Neural cell (in vitro differentiated cells): Measurements from ENCODE around the gene SLC34A3. TPM values are rescaled to one million over a fixed set of nuclear protein-coding genes. Genes with fewer than 3 reads are reported as not detected.

Experiments
- H2AFZ ChIP-seq: fragments of 200-600, 300-800 bp; sonication (generic), shearing (Covaris generic); 2 replicates; pipeline ENCODE4 v1.6.0; 2014; ENCODE audit warnings: low read depth, mild to moderate bottlenecking, antibody characterized with exemption, low read length, moderate library complexity
- H3F3A ChIP-seq: fragments of 200-600 bp; shearing (Covaris generic); 2 replicates; pipeline ENCODE4 v1.6.1; 2016; ENCODE audit warnings: mild to moderate bottlenecking, moderate library complexity, mixed read lengths, antibody characterized with exemption, low read length; ENCODE audit not compliant: insufficient read depth, poor library complexity, severe bottlenecking
- H3K27ac ChIP-seq: fragments of 200-600, 300-800 bp; sonication (generic), shearing (Covaris generic); 2 replicates; pipeline ENCODE4 v1.5.1; 2014; ENCODE audit warnings: mild to moderate bottlenecking, low read length, moderate library complexity
- H3K27me3 ChIP-seq: fragments of 300-800, 200-600 bp; sonication (generic), shearing (Covaris generic); 2 replicates; pipeline ENCODE4 v1.6.0; 2014; ENCODE audit warnings: mild to moderate bottlenecking, low read depth, low read length, moderate library complexity; ENCODE audit not compliant: insufficient read depth
- H3K36me3 ChIP-seq: fragments of 300-800, 200-600 bp; sonication (generic), shearing (Covaris generic); 2 replicates; pipeline ENCODE4 v1.5.1; 2014; ENCODE audit warnings: mild to moderate bottlenecking, antibody characterized with exemption, low read length, moderate library complexity; ENCODE audit not compliant: insufficient read depth
- H3K4me2 ChIP-seq: fragments of 300-800, 200-600 bp; sonication (generic), shearing (Covaris generic); 2 replicates; pipeline ENCODE4 v1.6.0; 2014; ENCODE audit warnings: mild to moderate bottlenecking, low read length
- H3K4me3 ChIP-seq: fragments of 300-800, 200-600 bp; sonication (generic), shearing (Covaris generic); 2 replicates; pipeline ENCODE4 v1.5.1; 2014; ENCODE audit warnings: mild to moderate bottlenecking, low read length, moderate library complexity
- H3K79me2 ChIP-seq: fragments of 200-600 bp; shearing (Covaris generic); replicated peaks from 2 replicates; pipeline ENCODE4 v1.6.0; 2014; ENCODE audit warnings: mild to moderate bottlenecking, low read length, moderate library complexity; ENCODE audit not compliant: insufficient read depth
- H3K9ac ChIP-seq: fragments of 300-800, 200-600 bp; sonication (generic), shearing (Covaris generic); 2 replicates; pipeline ENCODE4 v1.6.1; 2016; ENCODE audit warnings: mild to moderate bottlenecking, low read length, mixed read lengths
- H3K9me2 ChIP-seq: fragments of 200-600 bp; shearing (Covaris generic); 2 replicates; pipeline ENCODE4 v1.6.1; 2016; ENCODE audit warnings: mild to moderate bottlenecking, low read length, mixed read lengths; ENCODE audit not compliant: insufficient read depth
- H3K9me3 ChIP-seq: fragments of 200-600, 300-800 bp; sonication (generic), shearing (Covaris generic); 2 replicates; pipeline ENCODE4 v1.6.1; 2016; ENCODE audit warnings: mild to moderate bottlenecking, mixed run types, low read length, moderate library complexity, mixed read lengths
- H4K20me1 ChIP-seq: fragments of 200-600 bp; shearing (Covaris generic); 2 replicates; pipeline ENCODE4 v1.6.1; 2016; ENCODE audit warnings: mild to moderate bottlenecking, mixed run types; ENCODE audit not compliant: insufficient read depth
- EP300 ChIP-seq: fragments of 450-650 bp; conservative IDR thresholded peaks from 2 replicates; pipeline ENCODE4 v1.6.1; 2014; ENCODE audit warnings: antibody characterized with exemption, mild to moderate bottlenecking, moderate library complexity; ENCODE audit not compliant: poor library complexity, severe bottlenecking
- EZH2 ChIP-seq: fragments of 200-600, 300-800 bp; shearing (Covaris generic), sonication (generic); IDR thresholded peaks from 2 replicates; pipeline ENCODE4 v1.6.1; 2014; ENCODE audit warnings: antibody characterized with exemption, low read length, borderline replicate concordance, mild to moderate bottlenecking; ENCODE audit not compliant: insufficient read depth, poor library complexity, severe bottlenecking
- MXI1 ChIP-seq: fragments of 450-650 bp; conservative IDR thresholded peaks from 2 replicates; pipeline ENCODE4 v1.6.1; 2014; ENCODE audit warnings: antibody characterized with exemption, mild to moderate bottlenecking; ENCODE audit not compliant: poor library complexity, severe bottlenecking
- POLR2AphosphoS5 ChIP-seq: IDR thresholded peaks from 2 replicates; pipeline ENCODE4 v1.6.1; 2012
- RAD21 ChIP-seq: fragments of 450-650 bp; conservative IDR thresholded peaks from 2 replicates; pipeline ENCODE4 v1.6.1; 2014; ENCODE audit warnings: antibody characterized with exemption, mild to moderate bottlenecking, moderate library complexity
- SMC3 ChIP-seq: fragments of 450-650 bp; conservative IDR thresholded peaks from 2 replicates; pipeline ENCODE4 v1.6.1; 2014; ENCODE audit warnings: antibody characterized with exemption, mild to moderate bottlenecking, moderate library complexity; ENCODE audit not compliant: poor library complexity
- TAF1 ChIP-seq: IDR thresholded peaks from 2 replicates; pipeline ENCODE4 v1.6.1; 2012; ENCODE audit warnings: low read depth
- polyA plus RNA-seq: library from polyadenylated mRNA; depleted of rRNA; stranded (reverse); fragments of >200 nt; gene quantifications from 2 replicates; pipeline ENCODE4 v1.2.3, GENCODE V29; 2014
- TF ChIP-seq, protein P1 (sequence below): fragments of 450-650 bp; IDR thresholded peaks from 2 replicates; pipeline ENCODE4 v1.5.1; 2014; ENCODE audit warnings: antibody characterized with exemption, mild to moderate bottlenecking, moderate library complexity; ENCODE audit not compliant: poor library complexity, severe bottlenecking
- TF ChIP-seq, protein P2 (sequence below): IDR thresholded peaks from 2 replicates; pipeline ENCODE4 v1.6.1; 2012; ENCODE audit warnings: borderline replicate concordance

Gene SLC34A3
- polyA plus RNA-seq, 1 donor from 2014 or later: 0.27 TPM

DNA sequence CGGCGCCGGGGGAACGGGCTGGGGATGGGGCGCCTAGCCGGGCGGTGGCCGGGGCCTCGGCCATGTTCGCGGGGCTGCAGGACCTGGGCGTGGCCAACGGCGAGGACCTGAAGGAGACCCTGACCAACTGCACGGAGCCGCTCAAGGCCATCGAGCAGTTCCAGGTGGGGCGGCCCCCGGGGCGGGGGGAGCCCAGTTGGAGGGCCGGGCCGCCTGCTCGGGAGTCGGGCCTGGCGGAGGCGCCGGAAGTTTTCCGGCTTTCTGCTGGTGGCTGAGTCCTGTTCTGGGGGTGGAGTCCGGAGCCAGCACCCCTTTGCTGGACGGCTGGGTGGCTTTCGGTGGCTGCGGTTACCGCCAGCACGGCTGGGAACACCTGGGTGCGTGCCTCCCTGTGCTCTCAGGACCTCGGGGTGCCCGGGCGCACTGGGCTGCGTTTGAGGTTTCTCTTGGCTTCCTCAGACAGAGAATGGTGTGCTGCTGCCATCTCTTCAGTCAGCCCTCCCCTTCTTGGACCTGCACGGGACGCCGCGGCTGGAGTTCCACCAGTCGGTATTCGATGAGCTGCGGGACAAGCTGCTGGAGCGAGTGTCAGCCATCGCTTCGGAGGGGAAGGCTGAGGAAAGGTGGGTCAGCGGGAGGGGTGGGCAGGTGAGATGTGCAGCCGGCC is 24.9 kb downstream of the SLC34A3 start:
- H3K9ac ChIP-seq: peak overlapping the region; percentile 76
- H3K36me3 ChIP-seq: no peaks in the 10 kb centered on the region
- TF ChIP-seq, protein P1, sequence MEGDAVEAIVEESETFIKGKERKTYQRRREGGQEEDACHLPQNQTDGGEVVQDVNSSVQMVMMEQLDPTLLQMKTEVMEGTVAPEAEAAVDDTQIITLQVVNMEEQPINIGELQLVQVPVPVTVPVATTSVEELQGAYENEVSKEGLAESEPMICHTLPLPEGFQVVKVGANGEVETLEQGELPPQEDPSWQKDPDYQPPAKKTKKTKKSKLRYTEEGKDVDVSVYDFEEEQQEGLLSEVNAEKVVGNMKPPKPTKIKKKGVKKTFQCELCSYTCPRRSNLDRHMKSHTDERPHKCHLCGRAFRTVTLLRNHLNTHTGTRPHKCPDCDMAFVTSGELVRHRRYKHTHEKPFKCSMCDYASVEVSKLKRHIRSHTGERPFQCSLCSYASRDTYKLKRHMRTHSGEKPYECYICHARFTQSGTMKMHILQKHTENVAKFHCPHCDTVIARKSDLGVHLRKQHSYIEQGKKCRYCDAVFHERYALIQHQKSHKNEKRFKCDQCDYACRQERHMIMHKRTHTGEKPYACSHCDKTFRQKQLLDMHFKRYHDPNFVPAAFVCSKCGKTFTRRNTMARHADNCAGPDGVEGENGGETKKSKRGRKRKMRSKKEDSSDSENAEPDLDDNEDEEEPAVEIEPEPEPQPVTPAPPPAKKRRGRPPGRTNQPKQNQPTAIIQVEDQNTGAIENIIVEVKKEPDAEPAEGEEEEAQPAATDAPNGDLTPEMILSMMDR: no peak
- TF ChIP-seq MXI1: peak; percentile 24
- peak overlapping the region; percentile 90 for H3K4me2 ChIP-seq
- no peaks in the 10 kb centered on the region for H3K9me3 ChIP-seq
- peak overlapping the region; percentile 56 for H2AFZ ChIP-seq
- H3K27ac ChIP-seq: no peak overlapping the region
- H3K79me2 ChIP-seq: peaks cover 10% of the 10 kb centered on the region
- peak overlapping the region; percentile 96 for H3K4me3 ChIP-seq
- no peaks in the 10 kb centered on the region for H3K9me2 ChIP-seq
- H4K20me1 ChIP-seq: no peaks in the 10 kb centered on the region
- H3F3A ChIP-seq: no peaks in the 10 kb centered on the region
- H3K27me3 ChIP-seq: no peaks in the 10 kb centered on the region

DNA sequence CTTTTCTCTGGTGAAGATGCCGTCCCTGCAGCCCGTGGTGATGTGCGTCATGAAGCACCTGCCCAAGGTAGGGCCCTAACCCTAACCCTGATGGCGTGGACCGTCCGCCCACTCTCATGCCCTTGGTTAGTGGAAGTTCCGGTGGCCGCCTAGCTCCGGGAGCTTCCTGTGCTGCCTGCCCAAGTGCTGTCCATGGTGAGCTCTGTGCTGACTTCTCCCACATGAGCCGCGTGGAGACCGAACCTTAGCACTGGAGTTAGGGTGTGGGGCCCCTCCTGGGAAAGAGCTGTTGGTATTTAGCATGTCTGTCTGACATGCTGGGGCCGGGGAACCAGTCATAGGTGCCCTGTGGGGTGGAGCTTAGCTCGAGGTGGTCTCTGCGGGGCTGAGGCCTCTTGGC is 25.7 kb downstream of the SLC34A3 start:
- Histone ChIP-seq H3K27ac (no peak overlapping the region), H3K36me3 (no peaks in the 10 kb centered on the region), H3K79me2 (peaks cover 10% of the 10 kb centered on the region), H2AFZ (no peak overlapping the region), H3K4me3 (peak overlapping the region; percentile 96), H3K4me2 (peak overlapping the region; percentile 90), H3K27me3 (no peaks in the 10 kb centered on the region), H3K9me3 (no peaks in the 10 kb centered on the region), H3F3A (no peaks in the 10 kb centered on the region), H3K9me2 (no peaks in the 10 kb centered on the region), H4K20me1 (no peaks in the 10 kb centered on the region), H3K9ac (peak overlapping the region; percentile 76)
- TF ChIP-seq MXI1 (no peak), RAD21 (no peak), SMC3 (no peak), EZH2 (no peak), EP300 (no peak), POLR2AphosphoS5 (no peak)
- TF ChIP-seq, protein P2, sequence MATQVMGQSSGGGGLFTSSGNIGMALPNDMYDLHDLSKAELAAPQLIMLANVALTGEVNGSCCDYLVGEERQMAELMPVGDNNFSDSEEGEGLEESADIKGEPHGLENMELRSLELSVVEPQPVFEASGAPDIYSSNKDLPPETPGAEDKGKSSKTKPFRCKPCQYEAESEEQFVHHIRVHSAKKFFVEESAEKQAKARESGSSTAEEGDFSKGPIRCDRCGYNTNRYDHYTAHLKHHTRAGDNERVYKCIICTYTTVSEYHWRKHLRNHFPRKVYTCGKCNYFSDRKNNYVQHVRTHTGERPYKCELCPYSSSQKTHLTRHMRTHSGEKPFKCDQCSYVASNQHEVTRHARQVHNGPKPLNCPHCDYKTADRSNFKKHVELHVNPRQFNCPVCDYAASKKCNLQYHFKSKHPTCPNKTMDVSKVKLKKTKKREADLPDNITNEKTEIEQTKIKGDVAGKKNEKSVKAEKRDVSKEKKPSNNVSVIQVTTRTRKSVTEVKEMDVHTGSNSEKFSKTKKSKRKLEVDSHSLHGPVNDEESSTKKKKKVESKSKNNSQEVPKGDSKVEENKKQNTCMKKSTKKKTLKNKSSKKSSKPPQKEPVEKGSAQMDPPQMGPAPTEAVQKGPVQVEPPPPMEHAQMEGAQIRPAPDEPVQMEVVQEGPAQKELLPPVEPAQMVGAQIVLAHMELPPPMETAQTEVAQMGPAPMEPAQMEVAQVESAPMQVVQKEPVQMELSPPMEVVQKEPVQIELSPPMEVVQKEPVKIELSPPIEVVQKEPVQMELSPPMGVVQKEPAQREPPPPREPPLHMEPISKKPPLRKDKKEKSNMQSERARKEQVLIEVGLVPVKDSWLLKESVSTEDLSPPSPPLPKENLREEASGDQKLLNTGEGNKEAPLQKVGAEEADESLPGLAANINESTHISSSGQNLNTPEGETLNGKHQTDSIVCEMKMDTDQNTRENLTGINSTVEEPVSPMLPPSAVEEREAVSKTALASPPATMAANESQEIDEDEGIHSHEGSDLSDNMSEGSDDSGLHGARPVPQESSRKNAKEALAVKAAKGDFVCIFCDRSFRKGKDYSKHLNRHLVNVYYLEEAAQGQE: no peak

DNA sequence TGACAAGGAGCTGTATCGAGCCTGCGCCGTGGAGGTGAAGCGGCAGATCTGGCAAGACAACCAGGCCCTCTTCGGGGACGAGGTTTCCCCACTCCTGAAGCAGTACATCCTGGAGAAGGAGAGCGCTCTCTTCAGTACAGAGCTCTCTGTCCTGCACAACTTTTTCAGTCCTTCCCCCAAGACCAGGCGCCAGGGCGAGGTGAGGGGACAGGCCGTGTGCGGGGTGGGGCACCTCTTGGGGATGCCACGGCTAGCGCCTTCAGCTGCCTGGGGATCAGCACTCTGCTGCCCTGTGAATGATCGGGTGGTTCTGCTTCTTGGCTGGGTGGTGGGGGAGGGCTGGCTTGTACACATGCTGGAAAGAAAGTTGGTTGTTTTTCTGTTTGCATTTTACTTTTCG is 26.2 kb downstream of the SLC34A3 start:
- Histone ChIP-seq H3K9me2 (no peaks in the 10 kb centered on the region), H3K36me3 (no peaks in the 10 kb centered on the region), H3K4me2 (no peak overlapping the region), H3K79me2 (peaks cover 10% of the 10 kb centered on the region), H4K20me1 (no peaks in the 10 kb centered on the region), H3K27me3 (no peaks in the 10 kb centered on the region), H3F3A (no peaks in the 10 kb centered on the region), H3K4me3 (peak overlapping the region; percentile 96), H3K27ac (no peak overlapping the region), H3K9ac (no peak overlapping the region), H2AFZ (no peak overlapping the region), H3K9me3 (no peaks in the 10 kb centered on the region)
- TF ChIP-seq EZH2 (no peak), MXI1 (no peak), SMC3 (no peak), RAD21 (no peak), EP300 (no peak), POLR2AphosphoS5 (no peak), TAF1 (no peak)
- TF ChIP-seq, protein P1: no peak
- TF ChIP-seq, protein P2: no peak
